Activated T-cell treated with anti-CD3 and anti-CD28 coated beads for 24 hours (primary cell): ENCODE data around the gene FBXO34.

Experiments used
- DNase-seq: peaks from one replicate; pipeline ENCODE4 v3.0.0-alpha.2; 2020; ENCODE audit warnings: low read depth

FBXO34 gene, protein sequence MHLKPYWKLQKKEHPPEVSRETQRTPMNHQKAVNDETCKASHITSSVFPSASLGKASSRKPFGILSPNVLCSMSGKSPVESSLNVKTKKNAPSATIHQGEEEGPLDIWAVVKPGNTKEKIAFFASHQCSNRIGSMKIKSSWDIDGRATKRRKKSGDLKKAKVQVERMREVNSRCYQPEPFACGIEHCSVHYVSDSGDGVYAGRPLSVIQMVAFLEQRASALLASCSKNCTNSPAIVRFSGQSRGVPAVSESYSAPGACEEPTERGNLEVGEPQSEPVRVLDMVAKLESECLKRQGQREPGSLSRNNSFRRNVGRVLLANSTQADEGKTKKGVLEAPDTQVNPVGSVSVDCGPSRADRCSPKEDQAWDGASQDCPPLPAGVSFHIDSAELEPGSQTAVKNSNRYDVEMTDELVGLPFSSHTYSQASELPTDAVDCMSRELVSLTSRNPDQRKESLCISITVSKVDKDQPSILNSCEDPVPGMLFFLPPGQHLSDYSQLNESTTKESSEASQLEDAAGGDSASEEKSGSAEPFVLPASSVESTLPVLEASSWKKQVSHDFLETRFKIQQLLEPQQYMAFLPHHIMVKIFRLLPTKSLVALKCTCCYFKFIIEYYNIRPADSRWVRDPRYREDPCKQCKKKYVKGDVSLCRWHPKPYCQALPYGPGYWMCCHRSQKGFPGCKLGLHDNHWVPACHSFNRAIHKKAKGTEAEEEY

DNA sequence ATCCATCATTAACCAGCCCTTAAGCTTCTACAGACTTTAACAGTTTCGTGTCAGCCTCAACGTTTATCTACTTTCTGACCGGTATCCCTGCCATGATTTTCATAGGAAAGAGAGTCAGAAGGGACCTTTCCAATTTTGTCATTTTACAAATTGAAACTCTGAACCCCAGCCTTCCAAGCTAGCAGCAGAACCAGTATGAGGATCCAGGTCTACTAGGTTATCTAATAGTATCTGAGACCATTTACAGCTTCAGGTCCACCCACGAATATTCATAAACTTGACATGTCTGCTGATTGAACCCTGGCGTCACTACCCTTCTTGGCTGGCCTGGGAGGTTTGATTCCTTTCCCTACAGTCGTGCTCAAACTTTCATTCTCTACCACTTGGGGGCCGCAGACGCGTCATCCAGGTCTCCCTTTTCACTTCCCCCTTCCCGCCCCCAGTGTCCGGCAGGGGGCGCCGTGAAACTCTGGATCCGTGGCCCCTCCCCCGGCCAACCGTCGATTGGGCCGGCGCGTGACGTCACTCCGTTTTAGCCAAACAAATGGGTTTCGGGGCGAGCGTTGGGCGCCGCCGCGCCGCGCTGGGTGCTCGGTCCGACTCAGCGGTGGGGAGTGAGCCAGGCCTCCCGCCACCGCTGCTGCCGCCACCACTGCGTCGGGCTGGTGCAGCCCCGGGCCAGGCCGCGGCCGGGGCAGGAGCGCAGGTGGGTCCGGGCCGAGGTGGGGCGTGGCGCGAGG is at the start of gene FBXO34:
Gene FBXO34, plus strand, starts transcription at position 590 of the 740 bp plus-strand sequence. CDS start 78,970 bp downstream, outside the sequence.
- DNase-seq, result peak; percentile 99

DNA sequence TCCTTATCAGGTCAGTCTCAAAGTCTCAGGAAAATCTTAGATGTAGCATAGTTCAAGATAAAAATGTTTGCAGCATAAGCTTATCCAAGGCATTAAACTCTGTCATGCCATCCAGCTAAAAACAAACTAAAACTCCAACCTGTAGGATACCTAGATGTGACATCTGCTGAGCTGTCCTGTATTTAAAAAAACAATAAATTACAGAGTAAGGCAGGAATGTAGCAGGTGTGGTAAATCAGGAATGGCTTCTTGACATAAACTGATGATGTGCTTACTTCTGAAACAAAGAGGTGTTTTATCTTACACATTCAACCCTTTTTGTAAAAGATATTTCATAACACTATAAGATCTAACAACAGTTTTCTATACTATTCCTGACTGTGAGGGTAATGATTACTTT is 49.3 kb upstream of the FBXO34 start:
- DNase-seq, result no peak

DNA sequence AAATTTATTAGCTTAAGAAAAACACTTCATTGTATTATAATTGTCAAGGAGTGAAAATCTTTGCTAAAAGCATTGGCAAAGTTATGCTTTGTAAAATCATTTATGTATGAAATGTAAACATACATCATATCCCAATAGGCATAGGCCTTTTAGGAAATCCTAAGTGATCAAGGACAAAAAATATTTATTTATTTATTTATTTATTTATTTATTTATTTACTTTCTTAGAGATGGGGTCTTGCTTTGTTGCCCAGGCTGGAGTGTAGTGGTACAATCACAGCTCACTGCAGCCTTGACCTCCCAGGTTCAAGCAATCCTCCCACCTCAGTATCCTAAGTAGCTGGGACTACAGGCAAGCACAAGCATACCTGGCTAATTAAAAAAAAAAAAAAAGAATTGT is 47.9 kb upstream of the FBXO34 start:
- no peak for DNase-seq

DNA sequence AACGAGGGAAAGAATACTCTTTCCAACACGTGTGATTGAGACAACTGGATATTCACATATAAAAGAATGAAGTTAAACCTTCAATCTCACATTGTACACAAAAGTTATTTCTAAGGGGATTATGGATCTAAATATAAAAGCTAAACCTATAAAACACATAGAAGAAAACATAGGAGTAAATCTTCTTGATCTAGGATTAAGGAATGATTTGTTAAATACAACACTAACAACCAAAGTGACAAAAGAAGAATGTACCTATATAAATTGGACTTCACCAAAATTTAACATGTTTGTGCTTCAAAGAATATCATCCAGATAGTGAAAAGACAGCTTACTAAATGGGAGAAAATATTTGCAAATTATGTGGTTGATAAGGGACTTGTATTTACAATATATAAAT is 43.0 kb upstream of the FBXO34 start:
- no peak for DNase-seq

DNA sequence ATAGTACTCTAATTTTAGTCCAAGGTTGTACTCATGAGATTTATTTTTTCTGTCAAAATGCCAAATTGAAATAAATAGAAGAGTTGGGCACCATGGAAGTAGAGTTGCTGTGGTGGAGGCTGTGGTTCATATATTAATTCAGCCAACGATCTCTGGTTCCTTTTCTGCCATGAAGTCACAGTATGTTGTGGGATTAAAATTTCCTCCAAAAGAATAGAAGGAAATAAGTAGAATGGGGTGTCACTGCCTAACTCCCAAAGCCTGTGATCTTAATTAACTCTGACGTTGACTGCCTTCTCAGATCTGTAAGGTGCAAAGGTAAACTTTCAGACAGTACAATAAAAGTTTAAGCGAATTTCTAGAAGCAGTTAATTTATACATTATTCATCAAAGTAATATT is 37.6 kb upstream of the FBXO34 start:
- DNase-seq, result no peak

DNA sequence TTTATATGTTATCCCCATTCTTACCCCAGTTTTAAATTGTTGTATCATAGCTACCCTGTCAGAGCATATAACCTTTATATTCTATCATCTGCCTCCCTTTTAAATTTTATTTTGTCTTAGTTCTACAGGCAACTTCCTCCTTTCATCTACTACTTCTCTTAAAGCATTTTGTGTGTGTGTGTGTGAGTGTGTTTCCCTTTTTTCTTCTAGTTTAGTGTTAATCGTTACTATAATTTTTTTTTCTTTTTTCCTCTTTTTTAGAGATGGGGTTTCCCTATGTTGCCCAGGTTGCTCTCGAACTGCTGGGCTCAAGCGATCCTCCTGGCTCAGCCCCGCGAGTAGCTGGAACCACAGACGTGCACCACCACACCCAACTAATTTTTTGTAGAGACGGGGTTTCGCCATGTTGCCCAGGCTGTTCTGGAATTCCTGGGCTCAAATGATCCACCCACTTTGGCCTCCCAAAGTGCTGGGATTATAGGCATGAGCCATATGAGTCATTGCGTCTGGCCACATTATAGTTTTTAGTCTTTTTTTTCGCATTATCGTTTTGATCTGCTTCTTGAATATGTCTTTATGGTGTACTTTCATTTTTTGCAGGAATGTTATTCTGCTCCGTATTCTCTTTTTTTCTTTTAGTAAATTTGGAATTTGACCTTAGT is 33.1 kb upstream of the FBXO34 start:
- no peak for DNase-seq

DNA sequence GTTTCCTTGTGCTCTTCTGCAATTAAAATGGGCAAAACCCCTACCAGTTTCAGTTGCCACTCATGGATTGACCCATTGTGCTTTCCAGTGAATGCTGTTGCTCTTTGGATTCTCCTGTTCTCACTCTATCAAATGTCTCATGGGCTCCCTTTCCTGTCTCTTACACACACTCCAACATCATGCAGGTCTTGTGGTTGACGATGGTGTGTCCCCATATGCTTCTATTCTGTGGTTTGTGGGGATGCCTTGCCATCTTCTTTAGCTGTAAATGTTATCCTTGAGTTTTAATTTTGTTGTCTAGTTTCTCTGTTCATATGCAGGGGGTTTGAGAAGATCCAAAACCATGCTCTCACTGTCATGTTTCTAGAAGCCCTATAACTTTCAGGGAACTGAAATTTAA is 31.9 kb upstream of the FBXO34 start:
- no peak for DNase-seq

DNA sequence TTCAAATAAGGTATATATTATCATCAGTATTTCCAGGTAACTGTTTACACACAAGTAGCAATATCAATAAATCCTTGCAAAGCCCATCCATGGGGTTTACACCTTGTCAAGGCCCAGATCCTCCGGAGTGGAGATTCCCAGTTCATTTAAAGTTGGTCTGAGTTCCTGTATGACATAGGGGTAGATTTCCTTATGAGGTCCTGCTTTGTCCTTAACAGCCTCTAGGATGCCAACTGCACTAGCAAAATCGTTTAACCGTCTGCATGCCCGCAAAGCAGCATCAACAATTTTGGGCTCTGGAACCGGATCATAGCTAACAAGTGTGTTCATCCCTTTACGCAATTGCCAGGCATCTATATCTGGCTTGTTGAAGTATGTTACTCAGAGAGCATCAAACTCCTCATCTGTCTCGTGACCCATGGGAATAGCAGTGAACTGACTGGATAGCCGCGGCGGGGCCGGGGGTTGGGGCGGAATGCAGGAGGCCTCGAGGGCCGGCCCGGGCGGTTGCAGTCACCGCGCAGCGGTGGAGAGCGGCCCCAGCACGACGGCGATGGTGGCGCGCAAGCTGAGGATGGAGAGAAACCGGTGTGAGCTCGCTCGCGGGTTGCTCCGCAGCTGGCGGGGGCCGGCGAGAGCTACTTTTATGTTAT is 30.6 kb upstream of the FBXO34 start:
- no peak for DNase-seq

DNA sequence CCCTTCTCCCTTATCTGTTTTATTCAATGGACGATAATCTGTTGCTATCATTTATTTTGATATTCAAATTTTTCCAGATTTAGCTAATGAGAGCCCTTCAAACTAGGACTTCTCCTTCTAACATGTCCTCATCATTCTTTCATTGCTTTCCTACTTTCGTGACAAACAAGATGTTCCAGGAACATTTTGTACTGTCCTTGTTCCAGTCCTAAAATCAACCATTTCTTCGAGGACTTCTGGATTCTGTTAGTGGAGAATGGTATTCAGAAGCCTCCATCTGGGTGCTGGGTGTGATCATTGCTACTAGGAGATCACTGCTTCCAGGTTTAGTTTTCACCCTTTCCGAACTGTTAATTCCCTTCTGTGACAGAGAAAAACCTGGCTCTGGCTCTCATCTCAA is 29.5 kb upstream of the FBXO34 start:
- no peak for DNase-seq

DNA sequence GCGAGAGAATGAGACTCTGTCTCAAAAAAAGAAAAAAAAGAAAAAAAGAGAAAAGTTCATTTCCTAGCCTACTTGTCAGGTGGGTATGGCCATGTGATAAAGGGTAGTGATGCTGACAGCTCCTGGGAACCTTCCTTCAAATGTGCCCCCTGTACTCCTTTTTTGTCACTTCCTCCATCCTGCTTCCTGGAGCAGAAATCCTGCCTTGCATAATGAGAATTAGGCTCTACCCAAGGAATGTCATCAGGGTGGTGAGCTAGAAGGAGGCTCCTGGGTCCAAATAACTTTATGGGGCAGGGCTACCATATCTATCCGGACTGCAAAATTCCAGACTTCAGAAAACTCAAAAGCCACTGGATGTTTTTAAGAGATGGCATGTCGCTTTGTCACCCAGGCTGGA is 27.8 kb upstream of the FBXO34 start:
- no peak for DNase-seq

DNA sequence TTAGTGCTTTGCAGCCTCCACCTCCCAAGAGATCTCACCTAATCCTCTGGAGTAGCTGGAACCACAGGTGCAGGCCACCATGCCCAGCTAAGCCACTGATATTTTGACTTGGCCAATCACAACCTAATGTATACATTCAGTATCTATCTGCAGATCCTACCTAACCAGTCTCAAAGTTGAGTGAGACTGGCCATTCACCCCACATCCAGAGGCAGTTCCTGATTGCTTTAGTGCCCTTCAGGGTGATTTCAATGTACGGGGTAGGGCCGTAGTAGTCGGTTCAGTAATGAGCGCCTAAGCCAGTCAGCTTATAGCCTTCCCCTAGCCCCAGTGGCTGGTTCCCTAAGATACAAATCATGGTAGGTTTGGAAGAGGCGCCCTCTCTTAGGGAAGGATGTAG is 27.4 kb upstream of the FBXO34 start:
- no peak for DNase-seq

DNA sequence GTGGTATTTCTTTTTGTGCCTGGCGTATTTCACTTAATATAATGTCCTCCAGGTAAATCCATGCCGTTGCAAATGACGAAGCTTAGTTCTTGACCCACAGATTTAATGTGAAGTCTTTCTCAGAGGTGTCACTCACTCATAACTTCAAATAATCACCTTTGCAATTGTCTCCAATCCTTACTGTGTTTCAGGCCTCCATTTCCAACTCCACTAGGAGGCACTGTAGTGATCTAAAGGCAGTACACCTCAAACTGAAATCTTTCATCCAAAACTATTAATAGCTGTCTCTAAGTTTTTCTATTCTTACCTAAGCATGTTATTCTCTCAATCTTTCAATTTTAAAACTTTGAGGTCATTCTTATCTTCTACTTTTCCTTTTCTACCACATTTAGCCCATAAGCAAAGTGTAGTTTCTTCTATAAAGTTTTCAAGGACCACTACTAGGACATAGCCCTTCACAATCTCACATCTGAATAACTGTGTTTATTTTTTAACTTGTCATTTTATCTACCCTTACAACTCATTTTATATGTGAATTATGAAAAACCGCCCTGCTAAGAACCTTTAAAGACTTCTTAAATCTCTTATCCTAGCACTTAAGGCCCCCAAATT is 25.5 kb upstream of the FBXO34 start:
- no peak for DNase-seq

DNA sequence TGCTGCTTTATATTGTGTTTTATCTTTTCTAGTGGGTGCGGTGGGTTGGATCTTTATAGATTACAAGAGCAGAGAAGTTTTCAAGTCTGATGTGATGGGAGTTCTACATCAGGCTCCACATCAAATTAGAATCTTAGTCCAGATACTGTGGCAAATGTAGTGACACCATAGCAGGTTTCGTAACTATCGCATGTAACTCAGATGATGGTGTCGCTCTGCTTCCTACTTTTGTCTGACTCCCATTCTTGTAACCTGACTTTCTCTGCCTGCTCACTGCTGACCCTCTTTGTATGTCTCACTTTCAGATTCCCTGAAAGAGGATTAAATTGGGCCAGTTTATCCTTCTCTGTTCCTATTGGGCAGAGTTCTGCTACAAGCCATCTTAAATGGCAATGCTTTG is 22.8 kb upstream of the FBXO34 start:
- no peak for DNase-seq

DNA sequence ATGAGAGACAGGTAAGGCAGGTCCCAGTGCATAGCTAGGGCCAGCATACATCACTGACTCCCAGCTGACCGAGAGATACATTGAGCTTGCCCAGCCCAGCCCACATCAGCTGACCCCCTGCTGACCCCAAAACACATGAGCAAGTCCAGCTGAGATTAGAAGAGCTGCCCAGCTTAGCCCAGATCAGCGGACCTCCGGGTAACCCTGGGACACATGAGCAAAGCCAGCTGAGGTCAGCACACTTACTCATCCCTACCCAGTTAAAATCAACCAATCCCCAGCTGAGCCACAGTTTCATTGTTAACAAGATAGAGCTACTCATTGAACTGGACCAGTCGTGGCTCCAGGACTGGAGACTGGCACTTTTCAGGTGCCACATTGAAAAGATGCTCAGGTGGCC is 21.8 kb upstream of the FBXO34 start:
- DNase-seq, result no peak

DNA sequence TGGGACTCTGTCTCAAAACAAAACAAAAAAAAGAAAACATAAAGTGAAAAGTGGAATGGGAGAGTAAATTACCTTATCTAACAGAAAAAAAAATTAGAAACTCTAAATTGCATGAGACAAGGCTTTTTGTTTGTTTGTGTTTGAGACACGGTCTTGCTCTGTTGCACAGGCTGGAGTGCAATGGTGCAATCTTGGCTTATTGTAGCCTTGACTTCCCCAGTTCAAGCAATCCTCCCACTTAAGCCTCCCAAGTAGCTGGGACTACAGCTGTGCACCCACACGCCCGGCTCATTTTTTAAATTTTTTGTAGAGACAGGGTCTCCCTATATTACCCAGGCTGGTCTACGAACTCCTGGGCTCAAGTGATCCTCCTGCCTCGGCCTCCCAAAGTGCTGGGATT is 17.9 kb upstream of the FBXO34 start:
- no peak for DNase-seq

DNA sequence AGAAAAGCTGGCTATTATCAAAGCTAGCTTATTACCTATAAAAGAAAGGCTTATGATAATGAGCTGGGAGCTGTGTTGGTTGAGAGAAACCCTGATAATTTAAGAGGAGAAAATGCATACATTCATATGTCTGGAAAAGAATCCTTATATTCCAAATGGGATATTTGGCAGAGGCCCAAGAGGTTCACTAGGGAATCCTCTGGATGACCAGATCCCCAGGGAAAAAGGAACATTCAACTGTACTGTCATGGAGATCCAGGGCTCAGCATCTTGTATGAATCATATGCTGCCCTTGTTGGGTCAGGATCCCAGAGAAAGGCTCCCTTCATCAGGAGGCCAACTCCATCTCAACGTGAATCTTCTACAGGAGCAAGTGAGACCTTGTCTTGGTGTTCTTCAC is 16.6 kb upstream of the FBXO34 start:
- DNase-seq, result no peak

DNA sequence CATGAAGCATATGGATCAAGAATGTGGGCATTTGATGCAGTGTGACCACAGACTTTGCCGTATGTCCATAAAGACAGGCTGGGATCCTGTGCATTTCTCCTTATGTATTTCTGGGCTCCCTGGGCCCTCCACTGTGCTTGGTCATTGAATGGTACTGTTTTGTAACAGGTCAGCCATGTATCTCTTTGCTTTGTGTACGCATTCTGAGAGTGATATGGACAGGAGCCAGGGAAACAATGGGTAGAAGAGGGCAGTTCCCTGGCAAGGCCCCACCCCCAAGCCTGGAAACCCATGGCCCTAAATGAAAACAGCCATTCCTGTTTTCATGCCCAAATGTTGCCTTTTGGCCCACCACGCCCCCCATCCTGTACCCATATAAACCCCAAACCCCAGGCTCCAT is 15.2 kb upstream of the FBXO34 start:
- DNase-seq, result no peak

DNA sequence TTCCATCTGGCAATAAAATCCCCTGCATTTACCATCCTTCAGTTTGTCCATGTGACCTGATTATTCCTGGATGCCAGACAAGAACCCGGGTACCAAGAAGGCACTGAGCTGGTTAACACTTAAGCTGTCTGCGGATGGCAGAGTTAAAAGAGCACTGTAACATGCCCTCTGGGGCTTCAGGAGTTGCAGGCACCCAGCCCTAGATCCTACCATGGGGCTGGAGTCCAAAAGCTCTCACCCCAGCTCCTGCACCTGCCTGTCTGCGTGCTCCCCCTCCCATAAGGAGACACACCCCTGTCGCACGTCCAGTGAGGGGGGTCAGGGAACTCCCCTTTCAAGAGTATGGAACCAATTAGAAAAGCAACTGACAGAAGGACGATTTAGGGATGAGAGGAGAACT is 14.6 kb upstream of the FBXO34 start:
- no peak for DNase-seq

DNA sequence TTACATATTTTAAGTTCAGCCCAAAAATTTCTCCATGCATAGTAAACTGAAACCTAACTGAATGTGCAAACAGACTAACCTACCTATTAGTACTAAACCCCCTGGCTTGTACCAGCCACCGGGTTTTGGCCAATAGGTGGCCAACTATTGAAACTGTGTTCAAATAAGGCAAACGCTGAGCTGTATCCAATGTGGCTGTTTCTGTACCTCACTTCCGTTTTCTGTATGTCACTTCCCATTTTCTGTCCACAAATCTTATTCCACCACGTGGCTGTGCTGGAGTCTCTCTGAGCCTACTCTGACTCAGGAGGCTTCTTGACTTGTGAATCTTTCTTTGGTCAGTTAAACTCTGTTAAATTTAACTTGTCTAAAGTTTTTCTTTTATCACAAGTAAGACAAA is 6.0 kb upstream of the FBXO34 start:
- no peak for DNase-seq

DNA sequence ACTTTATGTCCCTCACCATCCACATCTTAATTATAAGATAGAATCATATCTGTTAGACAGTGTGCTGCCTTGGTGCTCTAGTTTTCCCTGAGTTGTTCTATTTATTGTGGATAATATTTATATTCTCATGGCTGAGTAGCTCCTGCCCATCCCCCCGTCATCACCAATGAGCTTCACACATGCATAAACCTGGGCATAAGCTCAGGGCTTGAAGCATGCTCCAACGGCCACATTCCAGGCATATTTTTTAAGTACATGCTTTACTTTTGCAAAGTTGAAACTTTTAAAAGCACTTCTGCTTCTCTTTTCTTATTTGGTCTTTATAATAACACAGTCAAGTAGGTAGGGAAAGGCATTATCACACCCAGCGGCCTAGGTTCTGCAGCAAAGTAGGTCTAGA is 3.4 kb upstream of the FBXO34 start:
- DNase-seq, result no peak

DNA sequence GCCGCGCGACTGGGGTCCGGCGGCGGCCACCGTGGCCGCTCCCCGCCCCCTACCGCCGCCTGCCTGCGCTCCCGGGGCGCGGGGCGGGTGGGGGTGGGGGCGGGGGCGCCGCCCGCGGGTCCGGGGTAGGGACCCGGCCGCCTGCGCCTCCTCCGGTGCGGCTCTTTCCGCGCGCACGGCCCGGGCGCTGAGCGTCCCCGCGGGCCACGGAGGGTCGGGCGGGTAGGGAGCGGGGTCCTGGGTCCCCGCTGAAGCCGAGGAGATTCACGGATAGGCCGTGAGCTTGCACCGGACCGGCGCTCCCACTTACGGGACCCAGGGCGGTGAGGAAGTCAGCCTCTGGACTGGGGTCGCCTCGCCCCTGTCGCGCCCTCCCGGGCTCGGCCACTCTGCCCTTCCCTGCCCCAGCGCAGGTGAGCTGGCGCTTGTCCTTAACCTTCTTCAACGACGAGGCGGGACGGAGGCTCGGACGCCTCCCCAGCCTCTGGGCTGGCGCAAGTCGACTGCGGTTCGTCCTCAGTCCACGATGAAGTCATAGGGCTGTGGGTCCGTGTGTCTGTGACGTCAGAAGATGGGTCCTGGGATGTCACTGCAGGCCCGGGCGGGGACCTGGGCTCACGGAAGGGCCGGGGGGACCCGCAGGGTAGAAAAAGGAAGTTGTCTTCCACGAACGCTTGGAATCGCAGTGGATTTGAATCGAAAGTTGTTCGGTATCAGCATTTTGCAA is 514 bp downstream of the FBXO34 start:
- DNase-seq, result peak; percentile 40
